RWPE2 (cell line): Measurements from ENCODE around the gene NENF.

Experiments used
- ATAC-seq: fragments of 200-7000 bp; cut with Tn5 transposase; 3 replicates; pipeline ENCODE4 v1.9.1; 2021; ENCODE audit warnings: low read depth
- DNase-seq: peaks from one replicate; pipeline ENCODE4 v3.0.0-alpha.2; 2020; ENCODE audit warnings: low spot score
- H3K27ac ChIP-seq: fragments of 450-650 bp; 2 replicates; pipeline ENCODE4 v1.5.1; 2017; ENCODE audit warnings: mild to moderate bottlenecking; ENCODE audit not compliant: poor library complexity, severe bottlenecking
- H3K27me3 ChIP-seq: fragments of 250-450 bp; sonication (Bioruptor Pico); 2 replicates; pipeline ENCODE4 v1.5.1; 2021; ENCODE audit warnings: mild to moderate bottlenecking, moderate library complexity; ENCODE audit not compliant: insufficient read depth, poor library complexity, severe bottlenecking
- H3K36me3 ChIP-seq: fragments of 250-450 bp; sonication (Bioruptor Pico); 2 replicates; pipeline ENCODE4 v1.5.1; 2020; ENCODE audit warnings: low read depth, mild to moderate bottlenecking, moderate library complexity
- H3K4me1 ChIP-seq: fragments of 250-450 bp; sonication (Bioruptor Pico); 2 replicates; pipeline ENCODE4 v1.5.1; 2021; ENCODE audit warnings: mild to moderate bottlenecking, moderate library complexity; ENCODE audit not compliant: insufficient read depth, poor library complexity, severe bottlenecking
- H3K4me3 ChIP-seq: fragments of 250-450 bp; sonication (Bioruptor Pico); 2 replicates; pipeline ENCODE4 v1.5.1; 2021; ENCODE audit warnings: mild to moderate bottlenecking, moderate library complexity; ENCODE audit not compliant: severe bottlenecking
- H3K9me3 ChIP-seq: fragments of 250-450 bp; sonication (Bioruptor Pico); 2 replicates; pipeline ENCODE4 v1.5.1; 2021; ENCODE audit warnings: mild to moderate bottlenecking, moderate library complexity; ENCODE audit not compliant: severe bottlenecking
- TF ChIP-seq, protein P1 (sequence below): fragments of 450-650 bp; IDR thresholded peaks from one replicate; pipeline ENCODE4 v1.5.1; 2017; ENCODE audit warnings: mild to moderate bottlenecking, moderate library complexity; ENCODE audit not compliant: poor library complexity, severe bottlenecking

Gene NENF

DNA sequence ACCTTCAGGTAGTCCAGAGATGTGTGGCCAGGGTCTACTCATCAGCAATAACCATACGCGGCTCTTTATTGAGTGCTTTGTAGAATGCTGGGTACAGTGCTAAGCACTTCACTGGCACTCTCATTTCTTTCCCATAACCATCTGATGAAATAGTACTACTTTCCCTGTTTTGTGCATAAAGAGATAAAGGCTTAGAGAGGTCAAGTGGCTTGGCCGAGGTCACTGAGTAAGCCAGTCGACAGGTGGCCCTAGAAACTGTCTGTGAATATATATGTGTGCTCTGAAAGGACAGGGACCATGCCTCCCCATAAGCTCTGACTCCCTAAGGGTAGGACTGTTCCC lies 52.8 kb downstream of the NENF start:
- no peak for ATAC-seq
- Histone ChIP-seq H3K4me1 (peaks cover 14% of the 10 kb centered on the region), H3K36me3 (no peaks in the 10 kb centered on the region), H3K27me3 (no peaks in the 10 kb centered on the region), H3K27ac (peak overlapping the region; percentile 29), H3K9me3 (no peaks in the 10 kb centered on the region), H3K4me3 (no peak overlapping the region)
- no peak for DNase-seq
- TF ChIP-seq, protein P1, sequence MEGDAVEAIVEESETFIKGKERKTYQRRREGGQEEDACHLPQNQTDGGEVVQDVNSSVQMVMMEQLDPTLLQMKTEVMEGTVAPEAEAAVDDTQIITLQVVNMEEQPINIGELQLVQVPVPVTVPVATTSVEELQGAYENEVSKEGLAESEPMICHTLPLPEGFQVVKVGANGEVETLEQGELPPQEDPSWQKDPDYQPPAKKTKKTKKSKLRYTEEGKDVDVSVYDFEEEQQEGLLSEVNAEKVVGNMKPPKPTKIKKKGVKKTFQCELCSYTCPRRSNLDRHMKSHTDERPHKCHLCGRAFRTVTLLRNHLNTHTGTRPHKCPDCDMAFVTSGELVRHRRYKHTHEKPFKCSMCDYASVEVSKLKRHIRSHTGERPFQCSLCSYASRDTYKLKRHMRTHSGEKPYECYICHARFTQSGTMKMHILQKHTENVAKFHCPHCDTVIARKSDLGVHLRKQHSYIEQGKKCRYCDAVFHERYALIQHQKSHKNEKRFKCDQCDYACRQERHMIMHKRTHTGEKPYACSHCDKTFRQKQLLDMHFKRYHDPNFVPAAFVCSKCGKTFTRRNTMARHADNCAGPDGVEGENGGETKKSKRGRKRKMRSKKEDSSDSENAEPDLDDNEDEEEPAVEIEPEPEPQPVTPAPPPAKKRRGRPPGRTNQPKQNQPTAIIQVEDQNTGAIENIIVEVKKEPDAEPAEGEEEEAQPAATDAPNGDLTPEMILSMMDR: no peak

DNA sequence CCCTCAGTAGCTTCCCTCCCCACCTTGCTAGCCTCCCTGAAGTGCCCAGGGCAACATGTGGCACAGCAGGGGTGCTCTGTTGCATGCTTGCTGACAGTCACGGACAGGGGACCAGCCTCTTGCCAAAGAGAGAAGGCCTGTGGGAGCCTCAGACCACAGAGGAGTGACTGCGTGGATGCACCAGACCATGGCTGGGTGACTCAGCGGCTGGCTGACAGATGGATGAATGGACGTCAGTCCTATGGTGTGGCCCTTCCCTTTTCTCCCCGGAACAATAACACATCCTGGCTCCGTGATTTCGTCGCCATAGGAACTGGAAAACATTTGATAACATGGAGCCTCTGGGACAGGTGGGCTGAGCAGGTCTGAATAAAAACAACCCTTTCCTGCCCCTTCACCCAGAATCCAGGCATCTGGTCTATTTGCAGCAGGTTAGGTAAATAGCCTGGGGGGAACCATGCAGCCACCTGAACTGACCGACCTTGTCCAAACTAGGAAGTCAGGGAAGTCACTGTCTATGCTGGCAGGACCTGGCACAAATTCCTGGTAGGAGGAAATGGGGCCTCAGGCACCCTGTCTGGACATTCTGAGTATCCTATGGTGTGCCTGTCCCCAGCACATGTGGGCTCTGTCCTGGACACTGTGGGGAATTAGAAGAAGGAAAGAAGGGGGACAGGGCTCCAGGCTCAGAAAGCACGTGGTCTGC lies 53.3 kb downstream of the NENF start:
- Histone ChIP-seq H3K4me3 (no peak overlapping the region), H3K27me3 (no peaks in the 10 kb centered on the region), H3K9me3 (no peaks in the 10 kb centered on the region), H3K27ac (peak overlapping the region; percentile 29), H3K4me1 (peaks cover 14% of the 10 kb centered on the region), H3K36me3 (no peaks in the 10 kb centered on the region)
- ATAC-seq (peak; percentile 91), DNase-seq (peak; percentile 81)
- TF ChIP-seq, protein P1: no peak

DNA sequence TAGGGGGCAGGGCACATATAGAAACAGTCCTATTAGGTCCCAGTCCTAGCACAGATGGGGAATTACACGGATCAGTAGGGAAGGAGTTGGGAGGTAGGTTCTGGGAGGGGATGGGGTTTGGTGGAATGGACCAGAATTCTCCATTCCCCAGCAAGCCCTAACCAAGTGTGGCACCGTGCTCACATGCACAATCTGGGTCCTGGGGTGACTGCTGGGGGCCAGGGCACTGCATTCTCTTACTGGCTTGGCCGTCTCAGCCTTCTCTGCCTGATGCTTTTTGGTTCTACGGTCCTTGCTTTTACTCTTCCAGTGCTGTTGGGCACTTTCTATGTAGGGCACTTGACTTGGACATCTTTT lies 53.9 kb downstream of the NENF start:
- peaks cover 14% of the 10 kb centered on the region for H3K4me1 ChIP-seq
- no peaks in the 10 kb centered on the region for H3K27me3 ChIP-seq
- H3K4me3 ChIP-seq: no peak overlapping the region
- H3K9me3 ChIP-seq: no peaks in the 10 kb centered on the region
- TF ChIP-seq, protein P1: no peak
- ATAC-seq (no peak), DNase-seq (no peak)
- no peaks in the 10 kb centered on the region for H3K36me3 ChIP-seq
- H3K27ac ChIP-seq: no peak overlapping the region

DNA sequence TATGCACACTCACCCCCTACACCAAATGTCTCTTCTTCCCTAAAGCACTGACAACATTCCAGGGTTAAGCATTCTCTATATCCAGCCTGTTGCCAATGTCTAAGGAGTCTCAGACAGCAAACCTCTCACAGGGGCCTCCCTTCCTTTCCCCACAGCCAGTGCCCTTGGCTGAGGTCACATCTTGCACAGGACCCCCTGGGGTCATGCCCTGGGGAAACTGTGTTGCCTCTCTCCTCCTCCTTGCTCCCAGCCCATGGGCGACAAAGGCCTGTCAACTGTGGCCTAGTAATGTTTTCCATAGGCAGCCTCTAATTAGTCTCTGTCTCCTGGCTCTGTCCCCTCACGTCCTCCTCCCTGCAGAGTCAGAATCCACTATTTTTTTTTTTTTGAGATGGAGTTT lies 54.6 kb downstream of the NENF start:
- TF ChIP-seq, protein P1: no peak
- Histone ChIP-seq H3K27me3 (no peaks in the 10 kb centered on the region), H3K4me3 (no peak overlapping the region), H3K27ac (no peak overlapping the region), H3K4me1 (peaks cover 14% of the 10 kb centered on the region), H3K36me3 (no peaks in the 10 kb centered on the region), H3K9me3 (no peaks in the 10 kb centered on the region)
- no peak for DNase-seq
- no peak for ATAC-seq

DNA sequence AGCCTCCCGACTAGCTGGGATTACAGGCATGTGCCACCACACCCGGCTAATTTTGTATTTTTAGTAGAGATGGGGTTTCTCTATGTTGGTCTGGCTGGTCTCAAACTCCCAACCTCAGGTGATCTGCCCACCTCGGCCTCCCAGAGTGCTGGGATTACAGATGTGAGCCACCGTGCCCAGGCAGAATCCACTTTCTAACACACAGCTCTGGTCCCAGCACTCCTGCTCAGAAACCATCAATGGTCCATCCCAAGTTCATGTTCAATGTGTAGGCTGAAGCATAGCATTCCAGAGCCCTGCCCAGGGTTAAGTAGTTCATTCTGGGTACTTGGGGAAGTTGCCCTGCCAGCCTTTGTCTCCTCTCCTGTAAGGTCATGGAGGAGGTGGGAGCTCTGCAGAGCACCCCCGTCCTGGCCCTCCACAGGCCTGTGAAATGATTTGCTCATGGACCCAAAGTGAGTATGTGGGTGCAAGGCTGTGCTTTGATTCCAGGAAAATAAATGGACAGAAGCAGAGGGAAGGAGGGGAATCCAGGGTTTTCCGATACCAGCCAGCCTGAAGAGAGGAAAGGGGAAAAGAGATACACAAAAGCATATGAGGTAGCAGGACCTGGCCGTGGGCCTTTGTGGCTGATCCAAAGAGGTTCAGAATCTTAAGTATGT lies 55.2 kb downstream of the NENF start:
- Histone ChIP-seq H3K4me1 (peaks cover 14% of the 10 kb centered on the region), H3K4me3 (no peak overlapping the region), H3K27me3 (no peaks in the 10 kb centered on the region), H3K9me3 (no peaks in the 10 kb centered on the region), H3K27ac (no peak overlapping the region), H3K36me3 (no peaks in the 10 kb centered on the region)
- TF ChIP-seq, protein P1: no peak
- DNase-seq (no peak), ATAC-seq (no peak)
